Heart left ventricle (tissue), 13 donors: ENCODE measurements around the gene ITFG2.

Source experiments
- CTCF ChIP-seq, 12 donors: fragments of 200-600 bp; sonication (generic) in 4 of 12; IDR thresholded peaks; one replicate each; pipeline versions ENCODE4 v1.5.0 to v1.8.0; 2018 to 2022; ENCODE audit warnings: antibody characterized with exemption in 12 of 12, mild to moderate bottlenecking in 5 of 12
- POLR2A ChIP-seq, 2 donors: fragments of 450-650 bp; IDR thresholded peaks; one replicate each; pipeline ENCODE4 v1.6.1; 2017; ENCODE audit warnings: antibody characterized with exemption in 2 of 2, mild to moderate bottlenecking in 2 of 2, moderate library complexity in 2 of 2
- donor health status: ischemic (EF 13 %, LVEDD 7.1; RV severe dilation, severe dysfunction).
- donor health status: DM: no; HTN: yes; CAD: no.
- donor health status: DM: no; HTN: no; CAD: no.
- donor health status: ischemic (EF 25% LVEDD 6.9; RV normal size, moderate dysfunction).
- donor health status: ischemic (EF 25% LVEDD 5.7; RV mildly dilated, moderate dysfunction).
- donor health status: ischemic (EF 35%, LVEDD 5.7; RV mildly dilated, moderate dysfunction).
- donor health status: nonischemic (EF 11% LVEDD 7.7; RV severe dilation, severe dysfunction).
- donor health status: DM: yes; HTN: yes; CAD: no.
- donor health status: PGD.
- donor health status: ischemic (EF 29% LVEDD 5.4; RV normal size, mild dysfunction).
- donor health status: nonischemic (EF 23%, LVEDD 6.1; RV moderate dilation, normal function).

- TF ChIP-seq CTCF (IDR thresholded peaks at IDR 0.05): no peak
- TF ChIP-seq POLR2A (IDR thresholded peaks at IDR 0.05): no peak
These were observed 40.1 kb upstream of the ITFG2 start for GRCh38 chr12:2772370-2772769.
